GDM1 (cell line): ENCODE data around the gene URM1.
"Not testable (repeated sequence)": the region's sequence is repeated elsewhere in the genome, so short reads cannot be mapped to it uniquely, and the experiment has no call there.

Experiments
- DNase-seq: peaks from one replicate; lab custom pipeline; 2025; lab: John Stamatoyannopoulos, UW

The URM1 gene

DNA sequence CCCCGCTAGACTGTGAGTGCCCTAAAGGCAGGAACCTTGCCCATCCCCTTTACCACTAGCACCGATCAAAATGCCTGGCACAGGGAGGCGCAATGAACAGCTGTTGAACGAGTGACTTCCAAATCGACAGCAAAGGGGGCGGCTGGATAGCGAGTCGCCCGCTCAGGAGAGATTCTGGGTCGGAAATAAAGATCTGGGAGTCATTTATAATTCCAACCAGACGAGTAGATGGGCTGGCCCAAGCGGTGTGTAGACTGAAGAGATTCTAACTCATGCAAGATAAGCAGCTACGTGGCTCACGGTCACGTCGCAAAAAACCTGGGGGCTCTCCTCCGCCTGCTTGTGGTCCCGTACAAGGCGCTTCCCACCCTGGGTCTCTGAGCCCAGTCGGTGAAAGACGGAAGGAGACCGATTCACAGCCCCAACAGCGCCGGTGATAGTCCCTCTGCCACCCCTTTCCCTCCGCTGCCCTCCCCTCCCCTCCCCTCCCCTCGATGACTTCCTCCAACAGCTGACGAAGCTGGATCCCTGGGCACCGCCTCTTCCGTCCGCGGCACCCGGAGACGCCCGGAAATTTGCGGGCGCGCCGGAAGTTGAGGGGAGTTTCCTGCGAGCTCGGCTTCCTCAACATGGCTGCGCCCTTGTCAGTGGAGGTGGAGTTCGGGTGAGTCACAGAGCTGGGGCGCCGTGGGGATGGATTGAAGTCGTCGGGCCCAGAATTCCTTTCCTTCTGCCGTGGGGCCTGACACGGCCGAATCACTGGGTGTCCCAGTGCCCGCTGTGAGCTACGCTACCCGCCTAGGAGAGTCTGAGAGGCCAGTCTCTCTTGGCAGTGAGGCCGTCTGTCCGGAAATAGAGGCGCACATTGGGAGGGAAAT lies at the start of gene URM1:
URM1 (plus strand) TSS at position 623 of the 878 bp plus-strand sequence; CDS start at position 630, 7 bp downstream.
- DNase-seq = peak; percentile 93

DNA sequence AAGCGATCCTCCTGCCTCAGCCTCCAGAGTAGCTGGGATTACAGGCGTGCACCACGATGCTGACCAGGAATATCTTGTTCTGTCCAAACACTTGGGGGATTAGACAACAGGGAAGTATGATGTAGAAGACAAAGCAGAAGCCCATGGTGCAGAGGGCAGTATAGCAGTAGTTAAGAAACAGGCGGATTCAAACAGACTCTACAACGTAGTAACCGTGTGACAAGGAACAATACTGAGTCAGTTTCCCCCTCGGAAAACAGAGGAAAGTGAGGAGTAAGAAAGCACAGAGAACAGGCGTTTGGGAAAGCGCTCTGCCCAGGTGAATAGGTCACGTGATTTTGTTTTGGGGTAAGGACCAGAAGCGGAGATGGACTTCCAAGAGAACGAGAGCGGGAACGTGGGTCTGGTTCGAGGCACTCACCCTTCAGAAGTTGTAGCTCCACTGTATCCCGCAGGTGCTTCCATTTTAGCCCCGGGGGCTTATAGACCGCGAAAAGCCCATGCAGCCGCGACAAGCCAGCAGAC lies 49.2 kb upstream of the URM1 start:
- no peak for DNase-seq

DNA sequence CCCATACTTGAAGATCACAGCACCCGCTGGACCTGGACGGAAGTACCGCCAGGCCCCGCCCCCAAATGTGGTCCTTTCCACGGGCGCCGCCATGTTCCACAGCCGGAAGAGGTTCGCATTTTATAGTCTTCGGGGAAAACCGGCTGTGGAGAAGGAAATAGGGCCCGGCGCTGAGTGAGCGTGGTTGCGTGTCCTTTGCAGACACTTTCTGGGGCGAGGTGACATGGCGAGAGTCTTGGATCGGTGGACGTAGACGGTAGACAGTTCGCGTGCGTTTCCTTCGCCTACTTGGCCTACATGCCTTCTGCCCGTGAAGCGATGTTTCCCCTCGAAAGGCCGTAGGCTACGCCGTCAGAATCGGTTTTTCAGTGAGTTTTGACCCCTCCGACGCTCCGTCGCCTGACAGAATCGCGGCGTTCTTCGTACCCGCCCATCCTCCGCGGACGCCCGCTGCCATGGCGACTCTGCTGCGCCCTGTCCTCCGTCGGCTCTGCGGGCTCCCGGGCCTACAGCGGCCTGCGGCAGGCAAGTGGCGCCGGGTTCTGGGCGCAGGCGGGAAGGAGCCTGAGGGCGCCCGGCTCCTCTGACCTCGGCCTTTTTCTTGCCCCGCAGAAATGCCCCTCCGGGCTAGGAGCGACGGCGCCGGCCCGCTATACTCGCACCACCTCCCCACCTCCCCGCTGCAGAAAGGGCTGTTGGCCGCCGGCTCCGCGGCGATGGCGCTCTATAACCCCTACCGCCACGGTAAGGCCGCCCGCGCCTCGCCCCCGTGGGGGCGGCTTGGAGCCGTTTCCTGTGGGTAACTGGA lies 48.6 kb upstream of the URM1 start, which contains the start of the genes COQ4 and TRUB2:
COQ4 (plus strand) TSS at position 436 of the 808 bp plus-strand sequence; CDS start at position 456, 20 bp downstream.
TRUB2 (minus strand) TSS at position 44 of the 808 bp plus-strand sequence; CDS start at position 5, 39 bp downstream.
- DNase-seq = peak; percentile 88

DNA sequence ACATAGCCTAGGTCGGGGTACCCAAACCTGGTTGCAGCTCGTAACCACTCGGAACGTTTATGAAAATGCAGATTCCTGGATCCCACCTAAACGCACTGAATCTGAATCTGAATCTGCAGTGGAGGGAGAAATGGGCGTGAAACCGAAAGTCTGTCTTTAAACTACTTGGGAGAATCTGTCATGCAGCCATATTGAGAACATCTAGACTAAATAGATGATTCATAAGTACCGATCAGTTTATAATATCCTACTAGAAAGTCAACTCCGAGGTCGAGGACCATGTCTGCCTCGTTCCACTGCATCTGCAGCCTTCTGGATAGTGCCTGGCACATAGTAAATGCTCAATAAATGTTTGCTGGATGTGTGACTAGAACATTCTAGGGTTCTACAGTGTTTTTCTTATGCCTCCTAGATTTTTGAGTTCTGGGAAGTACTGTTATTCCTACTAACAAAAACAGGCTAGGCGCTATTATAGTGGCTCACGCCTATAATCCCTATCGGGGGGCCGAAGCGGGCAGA lies 47.9 kb upstream of the URM1 start:
- DNase-seq = no peak

DNA sequence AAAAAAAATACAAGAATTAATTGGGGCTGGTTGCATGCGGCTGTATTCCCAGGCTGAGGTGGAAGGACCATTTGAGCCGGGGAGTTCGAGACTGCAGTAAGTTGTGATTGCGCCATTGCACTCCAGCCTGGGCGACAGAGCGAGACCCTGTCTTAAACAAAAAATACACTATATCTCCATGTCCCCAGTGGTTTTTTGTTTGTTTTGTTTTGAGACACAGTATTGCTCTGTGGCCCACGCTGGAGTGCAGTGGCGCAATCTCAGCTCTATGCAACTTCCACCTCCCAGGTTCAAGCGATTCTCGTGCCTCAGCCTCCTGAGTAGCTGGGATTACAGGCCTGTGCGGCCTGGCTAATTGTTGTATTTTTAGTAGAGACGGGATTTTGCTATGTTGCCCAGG lies 47.4 kb upstream of the URM1 start:
- DNase-seq = no peak

DNA sequence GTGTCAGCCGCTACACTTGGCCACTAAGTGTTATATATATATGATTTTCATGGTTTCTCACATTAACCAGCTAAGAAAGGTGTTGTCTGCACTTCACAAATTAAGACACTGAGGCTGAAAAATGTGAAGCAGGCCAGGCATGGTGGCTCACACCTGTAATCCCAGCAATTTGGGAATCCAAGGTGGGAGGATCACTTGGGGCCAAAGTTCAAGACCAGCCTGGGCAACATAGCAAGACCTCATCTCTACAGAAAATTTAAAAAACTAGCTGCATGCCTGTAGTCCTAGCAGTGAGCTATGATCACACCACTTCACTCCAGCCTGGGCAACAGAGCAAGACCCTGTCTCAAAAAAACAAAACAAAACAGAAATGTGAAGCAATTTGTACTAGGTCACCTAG lies 46.8 kb upstream of the URM1 start:
- no peak for DNase-seq

DNA sequence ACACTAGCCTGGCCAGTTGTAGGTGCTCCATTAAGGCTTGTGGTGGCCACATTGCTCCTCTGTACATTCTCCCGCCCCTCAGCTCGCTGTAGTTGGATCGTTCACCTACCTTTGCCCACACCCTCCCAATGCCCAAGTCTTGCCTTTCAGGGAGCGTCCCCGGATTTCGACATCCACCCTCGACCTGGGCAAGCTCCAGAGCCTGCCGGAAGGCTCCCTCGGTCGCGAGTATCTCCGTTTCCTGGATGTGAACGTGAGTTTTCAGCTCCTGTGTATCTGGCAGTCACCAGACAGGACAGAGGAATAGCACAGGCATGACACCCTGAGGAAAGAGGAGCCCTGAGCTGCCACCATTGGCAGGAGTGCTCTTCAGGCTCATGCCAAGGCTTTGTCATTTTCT lies 45.5 kb upstream of the URM1 start:
- DNase-seq = no peak

DNA sequence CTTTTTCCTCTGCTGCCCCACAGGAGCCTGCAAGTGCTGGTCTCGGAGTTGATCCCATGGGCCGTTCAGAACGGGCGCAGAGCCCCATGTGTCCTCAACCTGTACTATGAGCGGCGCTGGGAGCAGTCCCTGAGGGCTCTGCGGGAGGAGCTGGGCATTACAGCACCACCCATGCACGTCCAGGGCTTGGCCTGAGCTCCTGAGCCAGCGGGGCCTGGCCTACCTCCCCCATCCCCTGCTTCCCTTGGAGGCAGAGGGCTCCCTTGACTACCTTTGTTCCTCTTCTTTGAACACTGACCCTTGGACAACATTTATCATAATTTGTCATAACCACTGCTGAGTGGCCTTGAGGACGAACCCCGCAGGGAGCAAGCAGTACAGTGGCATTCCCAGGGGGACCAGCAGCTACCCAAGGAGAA lies 37.7 kb upstream of the URM1 start:
- DNase-seq = no peak

DNA sequence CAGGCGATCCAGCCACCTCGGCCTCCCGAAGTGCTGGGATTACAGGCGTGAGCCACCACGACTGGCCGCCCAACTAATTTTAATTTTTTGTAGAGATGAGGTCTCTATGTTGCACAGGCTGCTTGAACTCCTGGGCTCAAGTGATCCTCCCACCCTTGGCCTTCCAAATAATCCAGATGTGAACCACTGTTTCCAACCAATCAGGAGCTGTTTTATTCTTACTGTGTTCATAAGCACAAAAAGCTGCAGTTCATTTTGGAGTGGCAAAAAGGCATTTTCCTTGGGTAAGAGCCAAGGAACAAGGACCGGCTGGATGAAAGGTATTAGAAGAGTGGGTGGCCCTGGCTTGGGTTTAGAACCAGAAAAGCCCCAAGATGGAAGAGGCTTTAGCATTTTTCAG lies 36.0 kb upstream of the URM1 start:
- DNase-seq = no peak

DNA sequence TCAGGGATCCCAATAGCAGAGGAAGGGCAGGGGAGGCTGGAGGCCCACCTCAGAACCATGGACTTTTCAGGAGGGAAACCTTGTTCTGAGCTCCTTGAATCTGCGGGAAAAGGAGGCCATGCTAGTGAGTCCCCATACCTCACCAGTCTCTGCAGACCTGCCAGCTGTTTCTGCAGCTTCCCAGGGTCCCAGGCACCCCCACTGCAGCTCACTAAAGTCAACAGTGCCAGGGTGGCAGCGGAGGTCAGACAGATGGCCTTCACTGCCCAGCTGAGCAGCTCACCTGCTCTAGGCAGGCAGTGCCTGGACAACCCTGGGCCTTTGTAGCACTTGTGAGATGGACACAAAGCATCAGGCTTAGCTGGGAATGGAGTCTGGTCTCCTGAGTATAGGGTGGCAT lies 35.3 kb upstream of the URM1 start:
- DNase-seq = no peak

DNA sequence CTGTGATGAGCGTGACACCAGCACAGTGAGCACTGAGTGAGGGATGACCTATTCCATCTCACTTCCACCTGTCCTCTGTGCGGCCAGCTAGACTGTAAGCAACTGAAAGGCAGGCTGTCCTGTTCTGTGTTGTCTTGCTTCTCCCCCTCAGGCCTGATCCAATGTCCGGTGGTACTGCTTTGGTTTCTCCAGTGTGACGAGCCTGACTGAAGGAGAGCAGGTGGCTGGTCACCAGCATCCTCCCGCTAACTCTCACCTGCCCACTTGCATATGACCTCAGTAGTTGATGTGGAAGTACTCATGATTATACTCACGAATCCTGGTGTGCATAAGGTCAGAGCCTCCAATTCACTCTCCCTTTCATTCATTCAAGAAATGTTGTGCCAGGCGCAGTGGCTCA lies 33.2 kb upstream of the URM1 start:
- no peak for DNase-seq

DNA sequence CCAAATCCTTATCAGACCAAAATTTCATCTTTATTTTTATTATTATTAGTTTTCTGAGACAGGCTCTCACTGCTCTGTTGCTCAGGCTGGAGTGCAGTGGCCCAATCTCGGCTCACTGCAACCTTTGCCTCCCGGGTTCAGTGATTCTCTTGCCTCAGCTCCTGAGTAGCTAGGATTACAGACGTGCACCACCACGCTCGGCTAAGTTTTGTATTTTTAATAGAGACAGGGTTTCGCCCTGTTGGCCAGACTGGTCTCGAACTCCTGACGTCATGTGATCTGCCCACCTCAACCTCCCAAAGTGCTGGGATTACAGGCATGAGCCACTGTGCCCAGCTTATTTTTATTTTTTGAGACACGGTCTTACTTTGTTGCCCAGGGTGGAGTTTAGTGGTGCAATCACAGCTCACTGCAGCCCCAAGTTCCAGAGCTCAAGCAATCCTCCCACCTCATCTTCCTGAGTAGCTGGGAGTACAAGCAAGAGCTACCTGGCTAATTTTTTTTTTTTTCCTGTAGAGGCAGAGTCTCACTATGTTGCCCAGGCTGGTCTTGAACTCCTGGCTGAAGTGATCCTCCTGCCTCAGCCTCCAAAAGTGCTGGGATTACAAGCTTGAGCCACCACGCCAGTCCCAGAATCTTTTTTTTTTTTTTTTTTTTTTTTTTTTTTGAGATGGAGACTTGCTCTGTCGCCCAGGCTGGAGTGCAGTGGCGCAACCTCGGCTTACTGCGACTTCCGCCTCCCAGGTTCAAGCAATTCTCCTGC lies 32.1 kb upstream of the URM1 start:
- not testable (repeated sequence) for DNase-seq

DNA sequence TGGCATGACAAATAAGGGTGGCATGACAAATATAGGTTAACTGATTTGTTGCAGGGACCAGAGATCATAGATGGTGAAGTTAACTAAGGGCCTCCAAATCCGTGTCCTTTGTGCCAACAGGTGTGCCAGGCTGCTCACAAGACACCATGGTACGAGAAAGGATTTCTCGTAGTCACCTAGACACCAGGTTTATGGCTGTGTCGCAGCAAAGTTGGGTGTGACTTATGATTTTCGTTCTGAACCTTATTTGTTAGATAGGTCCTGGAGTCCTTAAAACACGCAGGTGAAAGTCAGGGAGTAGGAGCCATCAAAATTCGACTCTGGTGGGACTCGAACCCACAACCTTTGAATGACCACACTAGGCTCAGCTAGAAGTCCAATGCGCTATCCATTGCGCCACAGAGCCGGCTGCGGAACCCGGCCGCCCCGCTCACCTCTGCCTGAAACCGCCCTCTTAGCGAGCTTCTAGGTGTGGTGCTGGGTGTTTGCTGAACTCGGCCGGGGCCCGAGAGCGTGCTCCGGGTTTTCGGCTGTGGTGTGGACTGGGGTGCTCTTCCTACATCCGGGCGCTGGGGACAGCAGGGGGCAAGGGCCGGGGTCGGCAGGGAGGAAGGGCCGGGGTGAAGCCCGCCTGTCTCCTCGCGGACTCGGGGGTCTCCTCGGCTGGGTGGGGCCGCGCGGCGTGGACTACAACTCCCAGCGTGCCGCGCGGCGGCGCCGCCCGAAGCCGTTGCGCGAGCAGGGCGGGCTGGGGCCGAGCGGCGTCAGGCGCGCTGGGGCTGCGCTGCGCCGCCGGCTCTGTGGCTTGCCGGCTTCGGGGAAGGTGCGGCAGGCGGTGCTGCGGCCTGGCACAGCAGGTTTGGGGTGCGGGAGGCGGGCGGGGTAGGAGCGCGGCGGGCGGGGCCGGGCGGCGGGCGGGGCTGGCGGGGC lies 31.1 kb upstream of the URM1 start, which contains the start of gene SLC27A4:
SLC27A4 (plus strand) TSS at position 767 of the 930 bp plus-strand sequence. CDS start 2,606 bp downstream, outside the sequence.
- peak; percentile 54 for DNase-seq

DNA sequence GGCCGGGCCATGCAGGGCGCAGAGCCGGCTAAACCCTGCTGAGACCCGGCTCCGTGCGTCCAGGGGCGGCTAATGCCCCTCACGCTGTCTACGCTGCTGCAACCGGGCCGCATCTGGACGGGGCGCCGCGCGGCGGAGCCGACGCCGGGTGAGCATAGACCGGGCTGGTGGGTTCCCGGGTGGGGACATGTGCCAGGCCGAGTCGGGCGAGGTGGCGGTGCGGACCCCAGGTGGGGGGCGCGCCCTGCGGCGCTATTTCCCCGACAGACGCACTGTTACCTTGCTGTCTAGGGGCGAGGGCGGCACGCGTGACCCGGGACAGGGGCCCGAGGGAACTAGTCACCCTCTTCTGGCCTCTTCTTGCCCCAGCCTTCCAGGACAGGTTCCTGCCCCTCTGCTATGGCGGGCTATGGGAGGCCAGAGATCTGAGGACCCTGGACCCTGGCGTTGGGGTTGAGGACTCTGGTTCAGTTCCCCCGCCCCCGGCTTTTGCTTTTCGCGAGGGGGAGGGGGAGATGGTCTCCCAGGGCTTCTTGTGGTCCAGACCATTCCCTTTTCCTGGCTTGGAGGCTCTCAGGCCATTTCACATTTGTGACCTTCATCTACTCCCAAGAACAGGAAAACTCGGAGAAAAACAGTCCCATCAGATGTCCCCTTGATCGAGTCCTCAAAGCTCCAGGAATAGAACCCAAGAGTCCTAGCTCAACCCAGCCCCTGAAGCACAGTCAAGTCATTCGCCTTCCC lies 30.3 kb upstream of the URM1 start:
- DNase-seq = no peak

DNA sequence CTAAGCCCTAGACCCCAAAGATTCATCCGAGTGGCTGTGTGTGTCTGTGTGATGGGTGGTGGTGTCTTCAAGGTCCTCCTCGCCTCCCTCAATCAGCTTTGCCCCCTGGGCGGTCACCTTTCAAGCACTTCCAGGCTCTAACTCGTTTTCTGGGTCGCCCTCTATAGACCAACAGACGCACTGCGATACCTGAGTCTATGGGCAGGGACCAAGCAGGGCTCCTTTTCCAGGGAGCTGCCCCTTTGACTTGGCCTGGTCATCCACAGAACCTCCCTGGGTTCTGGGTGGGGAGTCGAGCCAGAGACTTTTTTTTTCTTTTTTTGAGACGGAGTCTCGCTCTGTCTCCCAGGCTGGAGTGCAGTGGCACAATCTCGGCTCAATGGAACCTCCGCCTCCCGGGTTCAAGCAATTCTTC lies 29.7 kb upstream of the URM1 start:
- peak; percentile 42 for DNase-seq

DNA sequence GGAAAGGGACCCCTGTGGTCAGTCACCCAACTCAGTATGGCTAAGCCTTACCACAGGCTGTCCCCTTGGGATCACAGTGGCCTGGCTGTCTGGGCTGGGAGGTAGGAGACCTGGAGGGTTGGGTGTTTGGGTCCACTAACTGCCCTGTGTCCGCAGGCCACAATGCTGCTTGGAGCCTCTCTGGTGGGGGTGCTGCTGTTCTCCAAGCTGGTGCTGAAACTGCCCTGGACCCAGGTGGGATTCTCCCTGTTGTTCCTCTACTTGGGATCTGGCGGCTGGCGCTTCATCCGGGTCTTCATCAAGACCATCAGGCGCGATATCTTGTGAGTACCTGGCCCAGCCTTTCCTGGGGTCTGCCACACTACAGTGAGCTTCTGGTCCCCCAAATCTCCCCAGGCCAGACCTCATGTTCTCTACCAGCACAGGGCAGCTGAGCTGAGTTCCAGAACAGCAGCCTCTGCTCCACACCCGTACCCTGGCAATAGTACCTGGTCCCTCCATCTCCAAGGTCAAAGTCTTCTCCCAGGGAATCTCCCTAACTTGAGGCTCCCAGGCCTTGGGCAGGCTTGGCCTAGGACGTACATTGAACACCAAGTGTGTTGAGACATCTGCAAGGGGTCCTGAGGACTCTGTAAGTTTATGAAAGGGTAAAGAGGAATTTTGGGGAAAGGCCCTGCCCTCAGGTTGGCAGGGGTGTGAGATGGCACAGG lies 28.0 kb upstream of the URM1 start:
- no peak for DNase-seq

DNA sequence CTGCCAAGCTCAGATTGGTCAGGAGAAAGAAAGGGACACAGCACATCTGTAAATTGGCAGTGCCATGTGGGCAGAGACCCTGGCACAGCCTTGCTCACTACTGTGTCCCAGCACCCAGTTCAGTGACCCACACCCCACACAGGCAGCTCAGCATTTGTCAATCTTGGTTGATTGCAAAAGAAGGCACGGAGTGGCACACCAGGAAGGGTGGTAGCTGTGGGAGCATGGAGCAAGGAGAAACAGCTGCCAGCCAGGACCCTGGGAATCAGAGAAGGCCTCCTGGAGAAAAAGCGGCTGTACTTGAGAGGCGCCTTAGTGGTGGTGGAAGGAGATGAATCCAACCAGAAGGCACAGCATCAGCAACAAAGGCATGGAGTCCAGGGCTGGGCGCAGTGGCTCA lies 27.3 kb upstream of the URM1 start:
- DNase-seq = no peak

DNA sequence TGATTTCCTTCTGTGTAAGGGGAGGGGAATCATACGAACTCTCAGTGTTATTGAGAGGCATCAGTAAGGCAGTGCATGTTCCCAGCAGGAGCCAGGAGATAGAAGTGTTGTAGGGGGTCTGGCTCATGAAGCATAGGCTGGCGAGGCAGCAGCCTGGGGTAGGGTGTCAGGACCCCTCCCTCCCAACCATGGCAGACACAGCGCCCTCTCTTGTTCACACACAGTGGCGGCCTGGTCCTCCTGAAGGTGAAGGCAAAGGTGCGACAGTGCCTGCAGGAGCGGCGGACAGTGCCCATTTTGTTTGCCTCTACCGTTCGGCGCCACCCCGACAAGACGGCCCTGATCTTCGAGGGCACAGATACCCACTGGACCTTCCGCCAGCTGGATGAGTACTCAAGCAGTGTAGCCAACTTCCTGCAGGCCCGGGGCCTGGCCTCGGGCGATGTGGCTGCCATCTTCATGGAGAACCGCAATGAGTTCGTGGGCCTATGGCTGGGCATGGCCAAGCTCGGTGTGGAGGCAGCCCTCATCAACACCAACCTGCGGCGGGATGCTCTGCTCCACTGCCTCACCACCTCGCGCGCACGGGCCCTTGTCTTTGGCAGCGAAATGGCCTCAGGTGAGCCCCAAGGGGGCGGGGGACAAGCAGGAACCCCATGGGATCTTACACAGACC lies 26.1 kb upstream of the URM1 start:
- no peak for DNase-seq
